ENCODE data around the gene TANGO6.

Gene TANGO6

DNA sequence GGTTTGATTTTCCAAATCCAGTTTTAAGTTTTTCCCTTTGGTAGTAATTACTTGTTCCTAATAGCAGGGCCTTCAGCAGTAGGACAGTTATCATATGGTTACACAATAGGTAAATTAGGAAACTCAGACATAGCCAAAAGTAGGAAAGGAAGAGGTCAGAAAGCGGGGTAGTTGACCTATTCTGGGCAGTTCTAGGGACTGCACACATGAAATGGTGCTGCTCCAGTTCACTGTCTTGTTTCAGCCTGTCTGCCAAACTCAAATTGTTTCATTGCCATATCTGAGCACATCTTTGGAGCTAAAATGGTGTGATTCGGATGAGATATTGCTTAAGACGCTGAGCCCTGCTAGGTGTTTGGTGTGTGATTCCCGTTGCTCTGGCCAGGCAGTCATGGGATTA is 56.7 kb downstream of the TANGO6 start:
- Histone ChIP-seq H3K9me3 (ENCODE audit: control insufficient read depth, low read length) (no peaks in the 10 kb centered on the region), H3K4me3 (ENCODE audit: insufficient read depth in 1 of 2, low read depth in 1 of 2, low read length in 2 of 2) (no peak overlapping the region), H3K14ac (ENCODE audit: low read length in 2 of 2) (no peak overlapping the region), H2AFZ (ENCODE audit: low read depth, low read length) (no peak overlapping the region), H3K27me3 (ENCODE audit: control insufficient read depth in 1 of 2, insufficient read depth in 1 of 2, low read length in 2 of 2) (no peaks in the 10 kb centered on the region), H3K27ac (ENCODE audit: low read length, poor library complexity, severe bottlenecking) (no peak overlapping the region), H3K4ac (ENCODE audit: low read depth in 1 of 2, low read length in 2 of 2) (no peak overlapping the region), H3K23ac (ENCODE audit: low read length in 2 of 2) (no peak overlapping the region), H3K4me2 (ENCODE audit: low read length, poor library complexity, severe bottlenecking) (no peak overlapping the region), H2AK5ac (ENCODE audit: low read length, severe bottlenecking) (no peak overlapping the region), H2BK120ac (ENCODE audit: low read depth, low read length) (no peak overlapping the region), H3K9ac (ENCODE audit: low read length) (no peak overlapping the region), H2BK12ac (ENCODE audit: low read length in 2 of 2) (no peak overlapping the region), H2BK15ac (ENCODE audit: low read depth, poor library complexity, severe bottlenecking) (no peak overlapping the region), H2BK5ac (ENCODE audit: low read depth, low read length, poor library complexity, severe bottlenecking) (no peak overlapping the region), H4K8ac (ENCODE audit: low read length) (no peak overlapping the region), H3K79me1 (replicated peaks; ENCODE audit: low read length, poor library complexity, severe bottlenecking) (peaks cover under 1% of the 10 kb centered on the region), H3K18ac (ENCODE audit: low read depth in 1 of 2, low read length in 2 of 2) (no peak overlapping the region), H3K4me1 (ENCODE audit: control insufficient read depth, insufficient read depth, low read depth, low read length) (no peaks in the 10 kb centered on the region), H4K91ac (ENCODE audit: low read length) (peak overlapping the region; percentile 39), H3K36me3 (ENCODE audit: control insufficient read depth in 1 of 2, insufficient read depth in 2 of 2, low read depth in 1 of 2, low read length in 2 of 2) (peaks cover 0 to 26% of the 10 kb centered on the region in 2 experiments)
- no peak for DNase-seq
- 93% methylated on average over 4 of the region's 4 CpGs for WGBS

DNA sequence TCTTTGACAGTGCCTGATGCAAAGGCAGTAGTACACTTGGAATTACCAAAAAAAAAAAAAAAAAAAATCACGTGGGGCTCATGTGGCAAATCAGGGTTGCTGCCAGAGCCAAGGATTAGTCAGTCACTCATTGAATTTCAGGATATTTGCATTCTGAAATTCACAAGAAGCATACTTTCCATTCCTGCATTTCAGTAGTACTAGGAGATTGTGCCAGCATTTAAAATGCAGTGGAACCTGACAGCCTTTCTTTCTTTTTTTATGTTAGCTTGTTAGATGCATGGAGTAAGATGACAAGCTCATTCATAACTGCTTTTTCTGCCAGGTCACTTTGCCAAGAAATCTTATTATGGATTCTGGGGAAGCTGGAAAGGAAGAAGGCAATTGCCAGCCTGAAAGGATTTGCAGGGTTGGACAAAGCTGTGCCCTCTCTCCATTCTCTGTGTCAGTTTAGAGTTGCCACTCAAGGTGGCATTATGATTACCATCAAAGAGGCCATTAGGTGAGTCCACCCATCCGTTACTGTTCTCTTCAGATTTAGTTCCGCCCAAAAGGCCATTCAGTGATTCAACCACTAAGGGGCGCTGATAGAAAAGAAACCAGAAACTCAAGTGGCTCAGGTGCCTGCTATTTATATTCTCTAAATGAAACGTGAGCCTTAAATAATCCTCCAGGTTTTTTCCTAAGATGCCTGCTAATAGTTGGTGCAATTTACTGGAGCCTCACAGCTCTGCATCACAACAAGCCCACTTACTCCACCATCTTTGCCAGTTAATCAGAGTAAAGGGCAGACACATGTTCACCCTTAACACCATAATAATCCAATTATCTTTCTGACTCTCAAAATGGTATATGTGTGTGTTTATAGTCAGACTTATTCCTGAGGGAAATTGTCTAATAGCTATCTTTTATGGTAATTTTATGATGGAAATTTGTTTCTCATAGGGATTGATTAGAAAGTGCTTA is 59.0 kb downstream of the TANGO6 start:
- peak; percentile 48 for DNase-seq
- no peak overlapping the region for H3K23ac ChIP-seq (ENCODE audit: low read length in 2 of 2)
- no peak overlapping the region for H2BK12ac ChIP-seq (ENCODE audit: low read length in 2 of 2)
- H3K9ac ChIP-seq (ENCODE audit: low read length), result peak overlapping the region; percentile 31
- no peaks in the 10 kb centered on the region for H3K9me3 ChIP-seq (ENCODE audit: control insufficient read depth, low read length)
- H2BK120ac ChIP-seq (ENCODE audit: low read depth, low read length), result no peak overlapping the region
- no peak overlapping the region for H2BK15ac ChIP-seq (ENCODE audit: low read depth, poor library complexity, severe bottlenecking)
- H3K4ac ChIP-seq (ENCODE audit: low read depth in 1 of 2, low read length in 2 of 2), result no peak overlapping the region
- peak overlapping the region; percentile 4 for H3K27ac ChIP-seq (ENCODE audit: low read length, poor library complexity, severe bottlenecking)
- WGBS, result 59% methylated on average over 4 of the region's 5 CpGs
- no peaks in the 10 kb centered on the region for H3K79me1 ChIP-seq (replicated peaks; ENCODE audit: low read length, poor library complexity, severe bottlenecking)
- H4K91ac ChIP-seq (ENCODE audit: low read length), result no peak overlapping the region
- H4K8ac ChIP-seq (ENCODE audit: low read length), result no peak overlapping the region
- no peaks in the 10 kb centered on the region for H3K27me3 ChIP-seq (ENCODE audit: control insufficient read depth in 1 of 2, insufficient read depth in 1 of 2, low read length in 2 of 2)
- peaks cover under 1 to 26% of the 10 kb centered on the region in 2 experiments for H3K36me3 ChIP-seq (ENCODE audit: control insufficient read depth in 1 of 2, insufficient read depth in 2 of 2, low read depth in 1 of 2, low read length in 2 of 2)
- H3K4me2 ChIP-seq (ENCODE audit: low read length, poor library complexity, severe bottlenecking), result no peak overlapping the region
- no peak overlapping the region for H2AK5ac ChIP-seq (ENCODE audit: low read length, severe bottlenecking)
- no peak overlapping the region for H2AFZ ChIP-seq (ENCODE audit: low read depth, low read length)
- no peak overlapping the region for H3K18ac ChIP-seq (ENCODE audit: low read depth in 1 of 2, low read length in 2 of 2)
- H2BK5ac ChIP-seq (ENCODE audit: low read depth, low read length, poor library complexity, severe bottlenecking), result no peak overlapping the region
- H3K14ac ChIP-seq (ENCODE audit: low read length in 2 of 2), result no peak overlapping the region
- no peaks in the 10 kb centered on the region for H3K4me1 ChIP-seq (ENCODE audit: control insufficient read depth, insufficient read depth, low read depth, low read length)
- no peak overlapping the region for H3K4me3 ChIP-seq (ENCODE audit: insufficient read depth in 1 of 2, low read depth in 1 of 2, low read length in 2 of 2)

DNA sequence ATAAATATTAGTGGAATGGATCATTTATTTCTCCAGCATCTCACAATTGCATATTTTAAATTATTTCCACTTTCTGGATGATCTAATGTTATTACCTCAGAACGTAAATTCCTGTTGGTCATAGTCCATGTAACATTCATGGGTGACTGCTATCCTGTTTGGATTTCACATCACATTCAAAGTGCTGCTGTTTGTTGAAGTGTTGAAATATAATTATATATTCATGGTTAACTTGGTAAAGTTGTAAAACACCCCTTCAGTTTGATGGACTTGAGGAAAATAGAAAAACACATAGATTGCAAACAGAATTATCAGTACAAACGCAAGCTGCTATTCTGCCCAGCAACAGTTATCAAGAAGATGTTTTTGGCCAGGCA is 59.6 kb downstream of the TANGO6 start:
- Histone ChIP-seq H3K4me2 (ENCODE audit: low read length, poor library complexity, severe bottlenecking) (no peak overlapping the region), H3K4ac (ENCODE audit: low read depth in 1 of 2, low read length in 2 of 2) (no peak overlapping the region), H3K23ac (ENCODE audit: low read length in 2 of 2) (no peak overlapping the region), H4K8ac (ENCODE audit: low read length) (no peak overlapping the region), H2BK12ac (ENCODE audit: low read length in 2 of 2) (no peak overlapping the region), H2AK5ac (ENCODE audit: low read length, severe bottlenecking) (no peak overlapping the region), H3K79me1 (replicated peaks; ENCODE audit: low read length, poor library complexity, severe bottlenecking) (no peaks in the 10 kb centered on the region), H3K27ac (ENCODE audit: low read length, poor library complexity, severe bottlenecking) (peak overlapping the region; percentile 16), H2BK120ac (ENCODE audit: low read depth, low read length) (no peak overlapping the region), H3K9me3 (ENCODE audit: control insufficient read depth, low read length) (no peaks in the 10 kb centered on the region), H2BK15ac (ENCODE audit: low read depth, poor library complexity, severe bottlenecking) (no peak overlapping the region), H3K4me1 (ENCODE audit: control insufficient read depth, insufficient read depth, low read depth, low read length) (no peaks in the 10 kb centered on the region), H3K4me3 (ENCODE audit: insufficient read depth in 1 of 2, low read depth in 1 of 2, low read length in 2 of 2) (no peak overlapping the region), H3K9ac (ENCODE audit: low read length) (no peak overlapping the region), H4K91ac (ENCODE audit: low read length) (no peak overlapping the region), H3K27me3 (ENCODE audit: control insufficient read depth in 1 of 2, insufficient read depth in 1 of 2, low read length in 2 of 2) (no peaks in the 10 kb centered on the region), H3K18ac (ENCODE audit: low read depth in 1 of 2, low read length in 2 of 2) (no peak overlapping the region), H2AFZ (ENCODE audit: low read depth, low read length) (no peak overlapping the region), H3K14ac (ENCODE audit: low read length in 2 of 2) (no peak overlapping the region), H2BK5ac (ENCODE audit: low read depth, low read length, poor library complexity, severe bottlenecking) (no peak overlapping the region), H3K36me3 (ENCODE audit: control insufficient read depth in 1 of 2, insufficient read depth in 2 of 2, low read depth in 1 of 2, low read length in 2 of 2) (peaks cover 2 to 33% of the 10 kb centered on the region in 2 experiments)
- no peak for DNase-seq
- 100% methylated on average over 2 of the region's 2 CpGs for WGBS

DNA sequence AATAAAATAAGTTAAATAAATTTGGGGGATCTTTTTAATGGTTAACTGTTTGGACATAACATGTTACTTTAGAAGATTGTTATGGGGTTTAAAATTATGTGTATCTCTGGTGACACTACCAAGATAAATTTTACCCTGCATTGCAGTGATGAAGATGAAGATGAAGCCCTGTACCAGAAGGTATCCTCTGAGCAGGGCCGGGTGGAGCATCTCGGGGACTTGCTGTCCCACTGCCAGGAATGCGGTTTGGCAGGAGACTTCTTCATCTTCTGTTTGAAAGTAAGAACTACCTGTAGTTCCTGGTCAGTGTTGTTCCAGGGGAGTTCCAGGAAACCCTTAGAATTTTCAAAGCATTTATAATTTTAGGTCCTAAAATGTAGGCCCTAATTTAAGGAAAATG is 64.0 kb downstream of the TANGO6 start:
- H2BK12ac ChIP-seq (ENCODE audit: low read length in 2 of 2), result no peak overlapping the region
- H4K8ac ChIP-seq (ENCODE audit: low read length), result no peak overlapping the region
- H2AK5ac ChIP-seq (ENCODE audit: low read length, severe bottlenecking), result no peak overlapping the region
- no peak overlapping the region for H4K91ac ChIP-seq (ENCODE audit: low read length)
- H3K36me3 ChIP-seq (ENCODE audit: control insufficient read depth in 1 of 2, insufficient read depth in 2 of 2, low read depth in 1 of 2, low read length in 2 of 2), result peaks cover 5 to 43% of the 10 kb centered on the region in 2 experiments
- no peak overlapping the region for H3K27ac ChIP-seq (ENCODE audit: low read length, poor library complexity, severe bottlenecking)
- no peak overlapping the region for H3K9ac ChIP-seq (ENCODE audit: low read length)
- no peak for DNase-seq
- no peaks in the 10 kb centered on the region for H3K4me1 ChIP-seq (ENCODE audit: control insufficient read depth, insufficient read depth, low read depth, low read length)
- H3K79me1 ChIP-seq (replicated peaks; ENCODE audit: low read length, poor library complexity, severe bottlenecking), result no peaks in the 10 kb centered on the region
- no peak overlapping the region for H3K18ac ChIP-seq (ENCODE audit: low read depth in 1 of 2, low read length in 2 of 2)
- no peak overlapping the region for H2AFZ ChIP-seq (ENCODE audit: low read depth, low read length)
- WGBS, result 81% methylated on average over 3 of the region's 3 CpGs
- no peak overlapping the region for H3K23ac ChIP-seq (ENCODE audit: low read length in 2 of 2)
- H2BK120ac ChIP-seq (ENCODE audit: low read depth, low read length), result no peak overlapping the region
- H3K4ac ChIP-seq (ENCODE audit: low read depth in 1 of 2, low read length in 2 of 2), result no peak overlapping the region
- H3K27me3 ChIP-seq (ENCODE audit: control insufficient read depth in 1 of 2, insufficient read depth in 1 of 2, low read length in 2 of 2), result no peaks in the 10 kb centered on the region
- H2BK15ac ChIP-seq (ENCODE audit: low read depth, poor library complexity, severe bottlenecking), result no peak overlapping the region
- no peak overlapping the region for H3K4me2 ChIP-seq (ENCODE audit: low read length, poor library complexity, severe bottlenecking)
- H3K9me3 ChIP-seq (ENCODE audit: control insufficient read depth, low read length), result no peaks in the 10 kb centered on the region
- H3K14ac ChIP-seq (ENCODE audit: low read length in 2 of 2), result no peak overlapping the region
- H3K4me3 ChIP-seq (ENCODE audit: insufficient read depth in 1 of 2, low read depth in 1 of 2, low read length in 2 of 2), result no peak overlapping the region
- no peak overlapping the region for H2BK5ac ChIP-seq (ENCODE audit: low read depth, low read length, poor library complexity, severe bottlenecking)

All from mesenchymal stem cell (in vitro differentiated cells and primary cell).